ENCODE results near the gene TSPAN19.

- TF ChIP-seq BCL3 (CRISPR knock-in tag; IDR thresholded peaks at IDR 0.05), result no peak
- no peak for TF ChIP-seq ZNF317 (CRISPR knock-in tag; IDR thresholded peaks at IDR 0.05)
- TF ChIP-seq ETV5 (CRISPR knock-in tag; IDR thresholded peaks at IDR 0.05; ENCODE audit: borderline replicate concordance), result no peak
- TF ChIP-seq TFE3 (CRISPR knock-in tag; IDR thresholded peaks at IDR 0.05), result no peak
- TF ChIP-seq CTCF (CRISPR knock-in tag; IDR thresholded peaks at IDR 0.05), result no peak
- TF ChIP-seq ATF7-NPFF (CRISPR knock-in tag; IDR thresholded peaks at IDR 0.05; ENCODE audit: low read depth), result no peak
- no peak for TF ChIP-seq HDAC6 (IDR thresholded peaks at IDR 0.05; ENCODE audit: low read depth, low read length)
These were observed 53.2 kb downstream of the TSPAN19 start for GRCh38 chr12:84982888-84983287.
